ENCODE measurements around the gene ANTKMT.

The ANTKMT gene

DNA sequence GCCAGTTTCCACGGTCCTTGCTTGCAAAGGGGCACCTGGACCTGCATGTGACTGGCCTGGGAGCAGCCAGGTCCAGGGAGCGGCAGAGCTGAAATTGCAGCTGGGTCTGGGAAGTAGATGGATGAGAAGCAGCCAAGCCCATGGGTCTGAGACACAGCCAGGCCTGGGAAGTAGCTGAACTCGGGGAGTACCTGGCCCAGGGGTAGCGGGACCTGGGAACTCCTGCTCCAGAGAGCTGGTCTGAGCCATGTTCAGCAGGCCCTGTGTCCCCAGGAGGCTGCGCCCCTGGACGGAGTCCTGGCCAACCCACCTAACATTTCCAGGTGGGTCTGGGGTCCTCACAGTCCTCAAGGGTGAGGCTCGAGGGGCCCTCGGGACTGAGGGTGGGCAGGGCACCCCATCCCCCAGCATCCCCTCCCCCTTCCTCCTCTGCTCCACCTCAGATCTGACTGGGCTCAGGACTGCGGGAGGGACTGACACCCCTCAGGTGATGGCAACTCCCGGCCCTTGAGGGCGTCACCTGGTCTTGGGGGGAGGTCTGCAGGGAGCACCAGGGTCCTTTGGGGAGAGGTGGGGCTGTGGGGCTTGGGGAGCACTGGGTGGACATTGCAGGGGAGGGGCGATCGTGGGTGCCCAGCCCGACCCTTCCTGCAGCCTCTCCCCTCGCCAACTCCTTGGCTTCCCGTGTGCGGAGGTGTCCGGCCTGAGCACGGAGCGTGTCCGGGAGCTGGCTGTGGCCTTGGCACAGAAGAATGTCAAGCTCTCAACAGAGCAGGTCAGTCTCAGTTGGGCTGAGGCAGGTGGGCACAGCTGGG is 42.6 kb downstream of the ANTKMT start:
- DNase-seq (ENCODE audit: low read depth in 2 of 2): no peak

DNA sequence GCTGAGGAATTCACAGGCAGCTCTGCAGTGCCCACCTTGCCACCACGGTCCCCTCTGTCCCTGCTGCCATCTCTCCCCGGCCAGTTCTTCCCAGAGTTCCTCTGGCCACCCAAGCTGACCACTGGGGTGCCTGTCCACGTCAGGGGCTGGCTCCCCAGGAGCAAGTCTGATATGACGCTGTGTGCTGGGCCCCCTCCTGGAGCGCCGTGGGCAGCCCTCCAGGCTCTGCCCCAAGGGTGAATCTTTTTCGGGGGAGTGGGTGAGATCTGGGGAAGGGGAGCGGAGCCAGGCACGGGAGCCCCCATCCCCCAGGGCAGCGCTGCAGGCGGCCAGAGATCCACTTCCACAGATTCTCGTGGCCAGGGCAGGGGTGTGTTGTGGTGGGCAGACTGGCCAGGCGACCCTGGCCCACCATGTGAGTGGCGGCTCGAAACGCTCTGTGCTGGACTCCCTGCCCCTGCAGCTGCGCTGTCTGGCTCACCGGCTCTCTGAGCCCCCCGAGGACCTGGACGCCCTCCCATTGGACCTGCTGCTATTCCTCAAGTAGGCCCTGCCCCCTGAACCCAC is 43.3 kb downstream of the ANTKMT start:
- DNase-seq (ENCODE audit: low read depth in 2 of 2): no peak

DNA sequence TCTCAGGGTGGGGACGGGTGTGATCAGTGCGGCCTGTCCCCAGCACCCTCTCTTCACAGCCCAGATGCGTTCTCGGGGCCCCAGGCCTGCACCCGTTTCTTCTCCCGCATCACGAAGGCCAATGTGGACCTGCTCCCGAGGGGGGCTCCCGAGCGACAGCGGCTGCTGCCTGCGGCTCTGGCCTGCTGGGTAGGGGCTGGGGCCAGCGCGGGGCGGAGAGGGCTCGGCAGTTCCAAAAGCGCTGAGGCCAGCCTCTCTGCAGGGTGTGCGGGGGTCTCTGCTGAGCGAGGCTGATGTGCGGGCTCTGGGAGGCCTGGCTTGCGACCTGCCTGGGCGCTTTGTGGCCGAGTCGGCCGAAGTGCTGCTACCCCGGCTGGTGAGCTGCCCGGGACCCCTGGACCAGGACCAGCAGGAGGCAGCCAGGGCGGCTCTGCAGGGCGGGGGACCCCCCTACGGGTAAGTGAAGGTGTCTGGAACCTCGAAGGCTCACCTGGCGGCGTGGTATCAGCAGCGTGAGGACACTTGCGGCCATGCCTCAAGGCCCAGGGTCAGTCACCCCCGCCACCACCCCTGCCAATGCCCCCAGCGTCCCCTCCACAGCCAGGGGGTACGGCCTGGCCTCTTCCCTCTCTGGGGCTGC is 44.0 kb downstream of the ANTKMT start:
- no peak for DNase-seq (ENCODE audit: low read depth in 2 of 2)

DNA sequence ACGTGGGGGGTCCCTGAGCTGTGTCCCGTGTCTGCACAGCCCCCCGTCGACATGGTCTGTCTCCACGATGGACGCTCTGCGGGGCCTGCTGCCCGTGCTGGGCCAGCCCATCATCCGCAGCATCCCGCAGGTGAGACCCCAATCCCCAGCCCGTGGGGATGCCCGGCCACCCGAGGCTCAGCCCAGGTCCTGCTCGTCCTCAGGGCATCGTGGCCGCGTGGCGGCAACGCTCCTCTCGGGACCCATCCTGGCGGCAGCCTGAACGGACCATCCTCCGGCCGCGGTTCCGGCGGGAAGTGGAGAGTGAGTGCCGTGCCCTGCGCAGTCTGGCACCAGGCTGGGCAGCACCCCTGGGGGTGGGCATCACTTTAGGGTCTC is 44.5 kb downstream of the ANTKMT start:
- DNase-seq (ENCODE audit: low read depth in 2 of 2): no peak

DNA sequence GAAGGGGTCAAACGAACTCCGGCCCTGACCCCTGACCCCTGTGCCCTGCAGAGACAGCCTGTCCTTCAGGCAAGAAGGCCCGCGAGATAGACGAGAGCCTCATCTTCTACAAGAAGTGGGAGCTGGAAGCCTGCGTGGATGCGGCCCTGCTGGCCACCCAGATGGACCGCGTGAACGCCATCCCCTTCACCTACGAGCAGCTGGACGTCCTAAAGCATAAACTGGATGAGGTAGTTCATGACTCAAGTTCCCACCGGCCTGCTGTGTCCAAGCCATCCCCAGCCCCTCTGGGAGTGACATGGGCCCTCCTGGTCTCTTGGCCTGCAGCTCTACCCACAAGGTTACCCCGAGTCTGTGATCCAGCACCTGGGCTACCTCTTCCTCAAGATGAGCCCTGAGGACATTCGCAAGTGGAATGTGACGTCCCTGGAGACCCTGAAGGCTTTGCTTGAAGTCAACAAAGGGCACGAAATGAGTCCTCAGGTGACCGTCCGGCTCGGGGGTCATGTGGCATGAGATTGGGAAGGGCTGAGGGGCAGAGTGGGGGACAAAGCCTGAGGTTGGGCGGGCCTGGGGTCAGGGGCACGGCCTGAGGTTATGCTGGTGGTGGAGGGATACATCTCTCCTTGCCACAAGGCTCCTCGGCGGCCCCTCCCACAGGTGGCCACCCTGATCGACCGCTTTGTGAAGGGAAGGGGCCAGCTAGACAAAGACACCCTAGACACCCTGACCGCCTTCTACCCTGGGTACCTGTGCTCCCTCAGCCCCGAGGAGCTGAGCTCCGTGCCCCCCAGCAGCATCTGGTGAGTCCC is 45.3 kb downstream of the ANTKMT start:
- DNase-seq (ENCODE audit: low read depth in 2 of 2): no peak

DNA sequence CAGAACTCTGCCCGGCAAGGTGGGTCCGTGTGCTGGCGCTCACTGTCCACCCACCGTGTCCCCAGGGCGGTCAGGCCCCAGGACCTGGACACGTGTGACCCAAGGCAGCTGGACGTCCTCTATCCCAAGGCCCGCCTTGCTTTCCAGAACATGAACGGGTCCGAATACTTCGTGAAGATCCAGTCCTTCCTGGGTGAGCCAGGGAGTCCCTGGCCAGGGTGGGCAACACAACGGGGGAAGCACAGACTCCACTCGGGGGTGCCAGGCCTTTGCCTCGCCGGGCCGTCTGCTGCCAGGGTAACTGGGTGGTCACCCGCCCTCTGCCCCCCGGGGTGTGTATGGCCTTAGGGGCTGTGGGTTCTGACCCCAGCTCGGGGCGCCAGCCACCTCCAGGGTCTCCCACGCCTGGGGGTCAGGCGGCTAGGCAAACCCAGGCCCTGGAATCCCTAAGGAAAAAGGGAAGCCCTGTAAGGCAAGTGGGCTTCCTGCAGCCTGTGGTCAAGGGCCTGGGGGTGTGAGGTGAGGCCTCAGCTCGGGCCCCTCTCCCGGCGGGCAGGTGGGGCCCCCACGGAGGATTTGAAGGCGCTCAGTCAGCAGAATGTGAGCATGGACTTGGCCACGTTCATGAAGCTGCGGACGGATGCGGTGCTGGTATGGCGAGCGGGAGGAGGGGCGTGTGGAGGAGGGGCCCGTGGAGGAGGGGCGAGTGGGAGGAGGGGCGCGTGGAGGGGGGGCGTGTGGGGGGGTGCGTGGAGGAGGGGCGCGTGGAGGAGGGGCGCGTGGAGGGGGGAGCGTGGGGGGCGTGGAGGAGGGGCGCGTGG is 46.1 kb downstream of the ANTKMT start:
- no peak for DNase-seq (ENCODE audit: low read depth in 2 of 2)

DNA sequence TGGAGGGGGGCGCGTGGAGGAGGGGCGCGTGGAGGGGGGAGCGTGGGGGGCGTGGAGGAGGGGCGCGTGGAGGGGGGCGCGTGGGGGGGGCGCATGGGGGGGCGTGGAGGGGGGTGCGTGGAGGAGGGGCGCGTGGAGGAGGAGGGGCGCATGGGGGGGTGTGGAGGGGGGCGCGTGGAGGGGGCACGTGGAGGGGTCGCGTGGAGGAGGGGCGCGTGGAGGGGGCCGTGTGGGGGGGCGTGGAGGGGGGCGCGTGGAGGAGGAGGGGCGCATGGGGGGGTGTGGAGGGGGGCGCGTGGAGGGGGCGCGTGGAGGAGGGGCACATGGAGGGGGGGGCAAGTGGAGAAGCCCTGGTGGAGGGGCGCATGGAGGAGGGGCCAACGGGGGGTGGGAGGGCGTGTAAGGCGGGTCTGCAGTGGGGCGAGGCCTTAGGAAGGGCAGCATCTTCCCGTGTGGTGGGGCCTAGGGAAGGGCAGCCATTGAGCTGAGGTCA is 46.8 kb downstream of the ANTKMT start:
- no peak for DNase-seq (ENCODE audit: low read depth in 2 of 2)

DNA sequence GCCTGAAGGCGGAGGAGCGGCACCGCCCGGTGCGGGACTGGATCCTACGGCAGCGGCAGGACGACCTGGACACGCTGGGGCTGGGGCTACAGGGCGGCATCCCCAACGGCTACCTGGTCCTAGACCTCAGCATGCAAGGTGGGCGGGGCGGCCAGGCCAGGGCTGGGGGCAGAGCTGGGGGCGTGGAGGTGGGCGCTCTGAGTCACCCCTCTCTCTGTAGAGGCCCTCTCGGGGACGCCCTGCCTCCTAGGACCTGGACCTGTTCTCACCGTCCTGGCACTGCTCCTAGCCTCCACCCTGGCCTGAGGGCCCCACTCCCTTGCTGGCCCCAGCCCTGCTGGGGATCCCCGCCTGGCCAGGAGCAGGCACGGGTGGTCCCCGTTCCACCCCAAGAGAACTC is 47.5 kb downstream of the ANTKMT start:
- DNase-seq (ENCODE audit: low read depth in 2 of 2): no peak

DNA sequence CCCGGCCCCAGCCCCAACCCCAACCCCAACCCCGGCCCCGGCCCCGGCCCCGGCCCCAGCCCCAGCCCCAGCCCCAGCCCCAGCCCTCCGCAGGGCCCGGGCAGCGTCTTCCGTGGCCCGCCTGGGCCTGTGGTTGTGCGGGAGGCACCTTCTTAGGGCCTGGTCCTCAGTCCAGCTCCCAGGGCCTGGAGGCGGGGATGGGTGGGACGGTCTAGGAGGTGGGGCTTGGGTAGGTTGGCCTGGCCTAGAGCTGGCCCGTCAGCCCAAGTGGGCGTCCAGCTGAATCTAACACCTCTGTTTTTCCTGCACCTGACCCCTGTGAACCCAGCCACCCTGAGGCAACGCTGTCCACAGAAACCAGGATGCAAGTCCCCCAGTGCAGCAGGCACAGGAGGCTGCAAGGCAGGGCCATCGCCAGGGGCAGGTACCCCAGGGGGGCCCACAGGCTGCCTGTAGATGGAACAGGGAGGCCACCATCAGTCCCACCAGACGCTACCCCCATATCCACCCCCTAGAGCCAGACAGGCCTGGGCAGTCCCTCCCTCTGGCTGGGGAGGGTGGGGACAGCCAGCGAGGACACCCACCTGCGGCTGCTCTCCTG is 48.3 kb downstream of the ANTKMT start:
- DNase-seq (ENCODE audit: low read depth in 2 of 2): no peak

DNA sequence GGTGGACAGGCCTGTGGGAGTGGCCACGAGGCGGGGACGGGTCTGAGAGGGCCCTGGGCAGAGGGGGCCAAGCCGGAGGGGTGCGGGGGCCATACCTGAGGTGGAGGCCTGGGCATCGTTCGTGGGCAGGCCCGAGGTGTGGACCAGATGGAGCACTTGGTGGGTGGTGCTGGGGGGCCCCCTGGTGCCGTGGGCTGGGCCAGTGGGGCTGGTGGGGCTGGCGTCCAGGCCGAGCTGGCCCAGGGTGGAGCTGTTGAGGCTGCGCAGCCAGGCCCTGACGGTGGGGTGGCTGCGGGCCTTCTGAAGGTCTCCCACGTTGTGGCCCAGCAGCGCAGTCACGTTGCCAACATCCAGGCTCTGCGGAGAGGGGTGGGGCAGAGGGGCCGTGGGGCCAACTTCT is 49.0 kb downstream of the ANTKMT start:
- DNase-seq (ENCODE audit: low read depth in 2 of 2): no peak

DNA sequence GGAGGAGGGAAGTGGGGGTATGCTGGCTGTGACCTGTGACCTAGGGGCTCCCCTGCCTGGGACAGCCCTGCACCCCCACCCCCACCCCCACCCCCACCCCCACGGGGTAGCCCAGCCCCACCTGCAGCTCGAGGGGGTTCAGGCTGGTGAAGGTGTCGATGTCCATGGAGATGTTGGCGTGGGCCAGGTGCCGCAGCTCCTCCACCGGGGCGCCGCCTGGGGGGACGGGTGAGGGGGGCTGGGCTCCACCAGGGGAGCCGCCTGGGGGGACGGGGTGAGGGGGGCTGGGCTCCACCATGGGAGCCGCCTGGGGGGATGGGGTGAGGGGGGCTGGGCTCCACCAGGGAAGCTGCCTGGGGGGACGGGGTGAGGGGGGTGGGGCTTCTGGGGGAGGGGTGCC is 49.5 kb downstream of the ANTKMT start:
- DNase-seq (ENCODE audit: low read depth in 2 of 2): no peak
